GM12878 (cell line): ENCODE results near the gene PTK7. TPM values are rescaled to one million over a fixed set of nuclear protein-coding genes. Genes with fewer than 3 reads are reported as not detected.

Experiments used
- ATAC-seq: fragments of 200-7000 bp; cut with Tn5 transposase; 3 replicates; pipeline ENCODE4 v1.9.1; 2020; ENCODE audit warnings: mild to moderate bottlenecking, moderate library complexity
- BruUV-seq: library from RNA; stranded (reverse); fragments of 400-500 nt; replicated peaks from 2 replicates; lab custom pipeline; 2021; lab: Mats Ljungman, UMichigan
- CTCF ChIA-PET: fragments of 300-600 bp; sonication (Branson Sonifier 250); formaldehyde crosslinking; extraction: SDS; loops from one replicate; lab custom pipeline; 2021; ENCODE audit warnings: inconsistent platforms; lab: Yijun Ruan, JAX
- POLR2A ChIA-PET: fragments of 350-600 bp; formaldehyde crosslinking; extraction: SDS; loops from one replicate; lab custom pipeline; 2021; ENCODE audit warnings: inconsistent platforms; lab: Charles Lee
- RAD21 ChIA-PET: fragments of 300-600 bp; sonication (Branson Sonifier 250); formaldehyde crosslinking; loops from one replicate; lab custom pipeline; 2023; ENCODE audit warnings: antibody characterized with exemption; ENCODE audit not compliant: unreplicated experiment; lab: Charles Lee
- SMC1A ChIA-PET: fragments of 300-600 bp; sonication (Branson Sonifier 250); formaldehyde crosslinking; loops from one replicate; lab custom pipeline; 2023; ENCODE audit not compliant: unreplicated experiment, uncharacterized antibody; lab: Charles Lee
- DNase-seq: peaks from one replicate; pipeline ENCODE4 v3.0.0-alpha.2; 2011; ENCODE audit warnings: low read depth, low spot score
- FAIRE-seq: peaks from 3 replicates; lab custom pipeline; 2011; peaks lifted over from hg19 to GRCh38; lab: Jason Lieb, UNC
- H2AFZ ChIP-seq: 2 replicates; pipeline ENCODE4 v1.6.0; 2011; ENCODE audit warnings: low read depth, low read length, control low read depth; ENCODE audit not compliant: control insufficient read depth
- H3K27ac ChIP-seq: 2 replicates; pipeline ENCODE4 v1.5.1; 2011; ENCODE audit warnings: control low read depth; ENCODE audit not compliant: control insufficient read depth, insufficient read depth
- H3K27me3 ChIP-seq, 2 experiments: replicated peaks in 1 of 2; 2 replicates each; pipeline versions ENCODE4 v1.6.0 to v1.6.1; 2011; ENCODE audit warnings: low read length in 1 of 2; ENCODE audit not compliant: control insufficient read depth in 2 of 2, insufficient read depth in 2 of 2
- H3K36me3 ChIP-seq, 2 experiments: 2 replicates each; pipeline ENCODE4 v1.5.1; 2011; ENCODE audit warnings: low read length in 1 of 2; ENCODE audit not compliant: control insufficient read depth in 2 of 2, insufficient read depth in 2 of 2
- H3K4me1 ChIP-seq: 2 replicates; pipeline ENCODE4 v1.6.1; 2011; ENCODE audit warnings: mild to moderate bottlenecking, low read length, moderate library complexity, mixed read lengths; ENCODE audit not compliant: control insufficient read depth, insufficient read depth
- H3K4me2 ChIP-seq: 2 replicates; pipeline ENCODE4 v1.6.0; 2011; ENCODE audit warnings: control low read depth; ENCODE audit not compliant: control insufficient read depth, insufficient read depth
- H3K4me3 ChIP-seq: fragments of 200-600 bp; sonication (generic); 2 replicates; pipeline ENCODE4 v1.5.1; 2016
- H3K79me2 ChIP-seq: 2 replicates; pipeline ENCODE4 v1.6.0; 2011; ENCODE audit warnings: low read length; ENCODE audit not compliant: control insufficient read depth, insufficient read depth
- H3K9ac ChIP-seq: 2 replicates; pipeline ENCODE4 v1.8.0; 2011; ENCODE audit warnings: low read length, control low read depth, mixed read lengths; ENCODE audit not compliant: control insufficient read depth, insufficient read depth
- H3K9me3 ChIP-seq: replicated peaks from 3 replicates; pipeline ENCODE4 v1.5.1; 2011; ENCODE audit warnings: mild to moderate bottlenecking, low read length; ENCODE audit not compliant: control insufficient read depth, insufficient read depth
- H4K20me1 ChIP-seq: 2 replicates; pipeline ENCODE4 v1.6.0; 2011; ENCODE audit not compliant: control insufficient read depth, insufficient read depth
- CBFB ChIP-seq: IDR thresholded peaks from 2 replicates; pipeline ENCODE4 v1.6.1; 2016; ENCODE audit warnings: antibody characterized with exemption, low read depth
- E4F1 ChIP-seq: fragments of 450-650 bp; IDR thresholded peaks from 2 replicates; pipeline ENCODE4 v1.6.1; 2018; ENCODE audit warnings: borderline replicate concordance, mild to moderate bottlenecking; ENCODE audit not compliant: partially characterized antibody
- MTA3 ChIP-seq: IDR thresholded peaks from 2 replicates; pipeline ENCODE4 v1.6.1; 2012; ENCODE audit warnings: low read length, inconsistent platforms, borderline replicate concordance
- PKNOX1 ChIP-seq: fragments of 450-650 bp; IDR thresholded peaks from 2 replicates; pipeline ENCODE4 v1.6.1; 2016; ENCODE audit warnings: mild to moderate bottlenecking
- SKIL ChIP-seq: fragments of 450-650 bp; IDR thresholded peaks from 2 replicates; pipeline ENCODE4 v1.6.1; 2017; ENCODE audit warnings: mild to moderate bottlenecking, low read depth, inconsistent platforms; ENCODE audit not compliant: poor library complexity, severe bottlenecking
- SMARCA5 ChIP-seq: fragments of 450-650 bp; IDR thresholded peaks from 2 replicates; pipeline ENCODE4 v1.6.1; 2017; ENCODE audit warnings: mild to moderate bottlenecking
- SUPT20H ChIP-seq: IDR thresholded peaks from 2 replicates; pipeline ENCODE4 v1.6.1; 2011; ENCODE audit warnings: low read depth, mild to moderate bottlenecking, low read length, moderate library complexity, borderline replicate concordance; ENCODE audit not compliant: control insufficient read depth
- USF1 ChIP-seq: IDR thresholded peaks from 2 replicates; pipeline ENCODE4 v1.6.1; 2011; ENCODE audit warnings: borderline replicate concordance, low read depth, mild to moderate bottlenecking, moderate library complexity, mixed read lengths, low read length; ENCODE audit not compliant: insufficient read depth; ENCODE audit errors: extremely low read length
- ZNF207 ChIP-seq: fragments of 450-650 bp; IDR thresholded peaks from 2 replicates; pipeline ENCODE4 v1.6.1; 2014; ENCODE audit warnings: antibody characterized with exemption, mild to moderate bottlenecking, borderline replicate concordance
- ZNF622 ChIP-seq: fragments of 450-650 bp; IDR thresholded peaks from 2 replicates; pipeline ENCODE4 v1.6.1; 2017; ENCODE audit warnings: mild to moderate bottlenecking, inconsistent platforms
- in situ Hi-C: fragments of 300-500 bp; cut with MboI; formaldehyde crosslinking; loops from 9 replicates; pipeline ENCODE4 v1.14.3; 2018; ENCODE audit warnings: mixed read lengths
- intact Hi-C: fragments of 100-400 bp; cut with micrococcal nuclease; formaldehyde crosslinking; loops from one replicate; pipeline ENCODE4 v1.14.2; 2022; ENCODE audit not compliant: unreplicated experiment
- polyA plus RNA-seq, 11 experiments: library from polyadenylated mRNA; depleted of rRNA in 4 of 11; unstranded in 6 of 11; stranded (reverse) in 5 of 11; fragments of >200 nt; fragmentation: Nextera tagmentation in 4 of 11; fragmentation: Illumina TruSeq in 1 of 11; extraction: Ambion mirVana in 4 of 11; extraction: Trizol in 1 of 11; gene quantifications; 1 replicate in 1 of 11; 2 replicates in 10 of 11; pipeline versions ENCODE4 v1.2.1 to v1.2.3, GENCODE V29; 2011 to 2016; ENCODE audit warnings: inconsistent platforms in 2 of 11, missing spikeins in 2 of 11, low read depth in 1 of 11
- total RNA-seq, 4 experiments: library from RNA; depleted of rRNA in 3 of 4; stranded (reverse); fragments of >200 nt in 3 of 4; fragmentation: Illumina TruSeq in 1 of 4; extraction: Trizol in 1 of 4; gene quantifications; 2 replicates each; pipeline versions ENCODE4 v1.2.1 to v1.2.3, GENCODE V29; 2013 to 2021

The PTK7 gene
- total and polyA plus RNA-seq, 10 of the 15 experiments (the other 5 are each of a cell fraction or from before 2014, with no cell fraction given) = 0.18 to 14.4 (median 3.3) TPM; not detected in 1

- TF ChIP-seq PKNOX1 (no peak), SUPT20H (no peak), USF1 (no peak), MTA3 (no peak), SMARCA5 (no peak)
Observed at GRCh38 chr6:43091436-43091991, 15.4 kb downstream of the PTK7 start (continued).

- Histone ChIP-seq H3K27ac (no peak overlapping the region), H3K9me3 (no peaks in the 10 kb centered on the region), H3K4me3 (no peak overlapping the region), H2AFZ (no peak overlapping the region), H3K4me2 (no peak overlapping the region), H3K79me2 (no peaks in the 10 kb centered on the region), H3K36me3 (no peaks in the 10 kb centered on the region), H3K27me3 (no peaks in the 10 kb centered on the region), H4K20me1 (no peaks in the 10 kb centered on the region), H3K9ac (no peak overlapping the region), H3K4me1 (peaks cover 19% of the 10 kb centered on the region)
- no TSS peak for BruUV-seq
- RAD21 ChIA-PET = no interaction called here
- POLR2A ChIA-PET = no interaction called here
- CTCF ChIA-PET = interaction anchor here (0.6 kb wide), 1 partner anchor 1228 kb away, joined by 4 read pairs; no protein-coding TSS in a partner anchor
- no peak for ATAC-seq
- SMC1A ChIA-PET = no interaction called here
- intact Hi-C loops (no loop called here), in situ Hi-C loops (no loop called here)
- DNase-seq = no peak
- FAIRE-seq = no peak
- TF ChIP-seq ZNF207 (no peak), SUPT20H (no peak), CBFB (no peak), ZNF622 (no peak), E4F1 (no peak), SKIL (no peak)
Observed at GRCh38 chr6:43092635-43093034, 16.5 kb downstream of the PTK7 start.
